Heart left ventricle (tissue), 16 donors: Measurements from ENCODE around the gene ATAT1. TPM values are rescaled to one million over a fixed set of nuclear protein-coding genes. Genes with fewer than 3 reads are reported as not detected.

Experiments used
- ATAC-seq, 4 donors: fragments of 200-7000 bp; cut with Tn5 transposase; one replicate each; pipeline ENCODE4 v1.9.1; 2020 to 2022; ENCODE audit warnings: moderate library complexity in 4 of 4, mild to moderate bottlenecking in 3 of 4, moderate number of reproducible peaks in 1 of 4
- DNase-seq, 5 donors: peaks; one replicate each; pipeline ENCODE4 v3.0.0-alpha.2; 2020
- H3K27ac ChIP-seq, 12 donors: fragments of 200-600 bp; sonication (generic) in 4 of 12; one replicate each; pipeline versions ENCODE4 v1.5.0 to v1.8.0; 2016 to 2022; ENCODE audit warnings: mild to moderate bottlenecking in 2 of 12
- H3K27me3 ChIP-seq, 9 donors: fragments of 200-600 bp; sonication (generic) in 2 of 9; one replicate each; pipeline versions ENCODE4 v1.5.1 to v1.8.0; 2016 to 2022; ENCODE audit warnings: mild to moderate bottlenecking in 3 of 9
- H3K36me3 ChIP-seq, 9 donors: fragments of 200-600 bp; sonication (generic) in 2 of 9; one replicate each; pipeline versions ENCODE4 v1.5.0 to v1.8.0; 2018 to 2022; ENCODE audit warnings: mild to moderate bottlenecking in 2 of 9
- H3K4me1 ChIP-seq, 12 donors: fragments of 200-600 bp; sonication (generic) in 4 of 12; one replicate each; pipeline versions ENCODE4 v1.5.0 to v1.8.0; 2016 to 2022; ENCODE audit warnings: mild to moderate bottlenecking in 3 of 12
- H3K4me3 ChIP-seq, 12 donors: fragments of 200-600 bp; sonication (generic) in 4 of 12; one replicate each; pipeline versions ENCODE4 v1.5.0 to v1.8.0; 2017 to 2022; ENCODE audit warnings: mild to moderate bottlenecking in 9 of 12, moderate library complexity in 4 of 12
- H3K9me3 ChIP-seq, 12 donors: fragments of 200-600 bp; sonication (generic) in 4 of 12; one replicate each; pipeline versions ENCODE4 v1.5.0 to v1.8.0; 2016 to 2022; ENCODE audit warnings: mild to moderate bottlenecking in 1 of 12
- CTCF ChIP-seq, 12 donors: fragments of 200-600 bp; sonication (generic) in 4 of 12; IDR thresholded peaks; one replicate each; pipeline versions ENCODE4 v1.5.0 to v1.8.0; 2018 to 2022; ENCODE audit warnings: antibody characterized with exemption in 12 of 12, mild to moderate bottlenecking in 5 of 12
- POLR2A ChIP-seq, 2 donors: fragments of 450-650 bp; IDR thresholded peaks; one replicate each; pipeline ENCODE4 v1.6.1; 2017; ENCODE audit warnings: antibody characterized with exemption in 2 of 2, mild to moderate bottlenecking in 2 of 2, moderate library complexity in 2 of 2
- WGBS, 4 donors: extraction: QIAGEN DNeasy Blood & Tissue Kit in 2 of 4; methylation state at CpG; one replicate each; pipeline versions ENCODE4 v1.1.5 to v1.1.7; 2013 to 2018; 5-methylcytosine and 5-hydroxymethylcytosine counted together
- intact Hi-C, 10 donors: fragments of 100-400 bp; cut with DNase I; formaldehyde crosslinking; loops; one replicate each; pipeline versions ENCODE4 v1.11.1 to v1.14.2; 2022
- polyA plus RNA-seq, 2 donors: library from polyadenylated mRNA; stranded (reverse); fragments of 200-250 nt; gene quantifications; one replicate each; pipeline ENCODE4 v1.2.3, GENCODE V29; 2013
- total RNA-seq, 9 donors: library from RNA; depleted of rRNA in 2 of 9; stranded (reverse); fragments of >200 nt in 2 of 9; fragmentation: NEBNext Ultra II Directional in 3 of 9; extraction: Animal tissue kit (Norgen Biotek cat#: 25700) in 3 of 9; gene quantifications; one replicate each; pipeline versions ENCODE4 v1.1.0 to v1.2.4, GENCODE V29; 2016 to 2023
- donor health status: ischemic (EF 13 %, LVEDD 7.1; RV severe dilation, severe dysfunction).
- donor health status: healthy with polysubstance abuse.
- donor health status: DM: no; HTN: yes; CAD: no.
- donor health status: DM: no; HTN: no; CAD: no.
- donor health status: ischemic (EF 25% LVEDD 6.9; RV normal size, moderate dysfunction).
- donor health status: ischemic (EF 25% LVEDD 5.7; RV mildly dilated, moderate dysfunction).
- donor health status: healthy.
- donor health status: DM: yes; HTN: yes; CAD: no.
- donor health status: ischemic (EF 35%, LVEDD 5.7; RV mildly dilated, moderate dysfunction).
- donor health status: nonischemic (EF 11% LVEDD 7.7; RV severe dilation, severe dysfunction).
- donor health status: DM: yes; HTN: yes; CAD: no.
- donor health status: PGD.
- donor health status: ischemic (EF 29% LVEDD 5.4; RV normal size, mild dysfunction).
- donor health status: nonischemic (EF 23%, LVEDD 6.1; RV moderate dilation, normal function).

The ATAT1 gene
- total and polyA plus RNA-seq, 11 donors: 1.1 to 7.0 (median 3.3) TPM

GRCh38 chr6:30676660-30677285, 50.1 kb downstream of the ATAT1 start:
- ATAC-seq (no peak), DNase-seq (no peak)
- no peak for TF ChIP-seq POLR2A (IDR thresholded peaks at IDR 0.05)
- no peak for TF ChIP-seq CTCF (IDR thresholded peaks at IDR 0.05)
- H3K36me3 ChIP-seq: peaks cover 0 to 61% (median 43%) of the 10 kb centered on the region in 9 donors
- H3K27ac ChIP-seq: no peak overlapping the region
- intact Hi-C loops: loop anchor here in 5 of 10 donors (5.0 to 10.0 kb wide), 4 partner anchors 132 to 206 kb away; partner anchors contain the start of genes HLA-E (in 3 of the 5) and DDR1 (in 1 of the 5)
- peaks cover 3 to 51% (median 35%) of the 10 kb centered on the region in 12 donors for H3K4me1 ChIP-seq
- WGBS, 4 donors: 83 to 88% (median 86%) methylated on average over 10 of the region's 10 CpGs
- no peaks in the 10 kb centered on the region for H3K27me3 ChIP-seq
- no peaks in the 10 kb centered on the region for H3K9me3 ChIP-seq
- no peak overlapping the region for H3K4me3 ChIP-seq

- intact Hi-C loops: loop anchor here (1.0 to 10.0 kb wide), 8 partner anchors 43 to 203 kb away; partner anchors contain the start of genes HLA-E (in 3 of the 10) and DDR1 (in 1 of the 10)
- H3K4me1 ChIP-seq: peaks cover 0 to 55% (median 44%) of the 10 kb centered on the region in 12 donors
- ATAC-seq: peak; percentile 68 to 77 (median 73)
Observed at GRCh38 chr6:30678964-30679726, 52.5 kb downstream of the ATAT1 start.

GRCh38 chr6:30679765-30680535, 53.3 kb downstream of the ATAT1 start:
- intact Hi-C loops: loop anchor here (1.0 to 10.0 kb wide), 14 partner anchors 42 to 405 kb away; partner anchors contain the start of genes DDR1 (in 3 of the 10) and HLA-E (in 3 of the 10)
- ATAC-seq (no peak), DNase-seq (no peak)
- WGBS, 4 donors: 58 to 70% (median 69%) methylated on average over 7 of the region's 7 CpGs
- no peak for TF ChIP-seq CTCF (IDR thresholded peaks at IDR 0.05)
- TF ChIP-seq POLR2A (IDR thresholded peaks at IDR 0.05): no peak
- peak overlapping the region in 7 of 12 donors; percentile 0 to 100 (median 32) for H3K27ac ChIP-seq
- H3K4me3 ChIP-seq: peak overlapping the region in 6 of 12 donors; percentile 0 to 94 (median 26)
- H3K36me3 ChIP-seq: peaks cover 0 to 63% (median 43%) of the 10 kb centered on the region in 9 donors
- peaks cover 0 to 61% (median 44%) of the 10 kb centered on the region in 12 donors for H3K4me1 ChIP-seq
- H3K9me3 ChIP-seq: no peaks in the 10 kb centered on the region
- H3K27me3 ChIP-seq: no peaks in the 10 kb centered on the region

More at GRCh38 chr6:30678964-30679726, 52.5 kb downstream of the ATAT1 start:
- peak; percentile 87 to 95 (median 89) for DNase-seq
- TF ChIP-seq POLR2A (IDR thresholded peaks at IDR 0.05) (no peak), CTCF (IDR thresholded peaks at IDR 0.05) (peak; percentile 92 to 98 (median 96))
- Histone ChIP-seq H3K27ac (peak overlapping the region in 5 of 12 donors; percentile 29 to 100 (median 56)), H3K36me3 (peaks cover 0 to 62% (median 43%) of the 10 kb centered on the region in 9 donors), H3K9me3 (no peaks in the 10 kb centered on the region), H3K4me3 (peak overlapping the region in 7 of 12 donors; percentile 0 to 94 (median 18)), H3K27me3 (no peaks in the 10 kb centered on the region)
- 11 to 23% (median 16%) methylated on average over 25 to 31 of the region's 31 CpGs for WGBS, 4 donors
